HepG2 (cell line): Measurements from ENCODE around the gene DLX4. TPM values are rescaled to one million over a fixed set of nuclear protein-coding genes. Genes with fewer than 3 reads are reported as not detected.

Experiments used
- BORCS8-MEF2B ChIP-seq: sonication (generic); formaldehyde crosslinking; IDR thresholded peaks from 2 replicates; pipeline ENCODE4 v1.8.0; 2022; ENCODE audit warnings: mild to moderate bottlenecking, missing genetic modification reagents
- HDAC1 ChIP-seq: sonication (generic); formaldehyde crosslinking; IDR thresholded peaks from 2 replicates; pipeline ENCODE4 v1.5.1; 2020; ENCODE audit warnings: mild to moderate bottlenecking, missing genetic modification reagents
- HDAC2 ChIP-seq: sonication (generic); formaldehyde crosslinking; IDR thresholded peaks from 2 replicates; pipeline ENCODE4 v1.4.0; 2020; ENCODE audit warnings: missing genetic modification reagents
- IKZF5 ChIP-seq: IDR thresholded peaks from 2 replicates; pipeline ENCODE4 v1.6.1; 2018; ENCODE audit warnings: missing genetic modification reagents, mild to moderate bottlenecking, missing compliant biosample characterization
- PATZ1 ChIP-seq: sonication (generic); formaldehyde crosslinking; IDR thresholded peaks from 2 replicates; pipeline ENCODE4 v1.4.0; 2020; ENCODE audit warnings: missing genetic modification reagents
- SP5 ChIP-seq: IDR thresholded peaks from 2 replicates; pipeline ENCODE4 v1.6.1; 2016; ENCODE audit warnings: low read depth, borderline replicate concordance
- YEATS2 ChIP-seq: sonication (generic); formaldehyde crosslinking; IDR thresholded peaks from 2 replicates; pipeline ENCODE4 v1.4.0; 2020; ENCODE audit warnings: missing genetic modification reagents, borderline replicate concordance
- ZBTB44 ChIP-seq: sonication (generic); formaldehyde crosslinking; IDR thresholded peaks from 2 replicates; pipeline ENCODE4 v1.4.0; 2020; ENCODE audit warnings: missing genetic modification reagents
- ZNF160 ChIP-seq: sonication (generic); formaldehyde crosslinking; IDR thresholded peaks from 2 replicates; pipeline ENCODE4 v1.8.0; 2022; ENCODE audit warnings: mild to moderate bottlenecking, inconsistent platforms, missing genetic modification reagents
- ZNF264 ChIP-seq: sonication (generic); formaldehyde crosslinking; IDR thresholded peaks from 2 replicates; pipeline ENCODE4 v1.4.0; 2020; ENCODE audit warnings: missing genetic modification reagents
- polyA plus RNA-seq, 8 experiments: library from polyadenylated mRNA; depleted of rRNA in 3 of 8; stranded (reverse) in 7 of 8; unstranded in 1 of 8; fragments of >200 nt; fragmentation: Illumina TruSeq in 4 of 8; extraction: Trizol in 4 of 8; gene quantifications; 2 replicates each; pipeline versions ENCODE4 v1.2.1 to v1.2.3, GENCODE V29; 2011 to 2016; ENCODE audit warnings: low read depth in 4 of 8, missing spikeins in 1 of 8, mixed read lengths in 1 of 8; ENCODE audit not compliant: insufficient read depth in 1 of 8
- total RNA-seq, 5 experiments: library from RNA; depleted of rRNA; stranded (reverse); fragments of >200 nt; fragmentation: Illumina TruSeq; extraction: Trizol; gene quantifications; 2 replicates each; pipeline ENCODE4 v1.2.3, GENCODE V29; 2016; ENCODE audit warnings: low read depth in 1 of 5
- TF ChIP-seq, protein P1 (sequence below), 2 experiments: fragments of 450-650 bp in 1 of 2; sonication (generic) in 1 of 2; formaldehyde crosslinking in 1 of 2; IDR thresholded peaks; 2 replicates each; pipeline versions ENCODE4 v1.6.1 to v1.8.0; 2016 to 2022; ENCODE audit warnings: antibody characterized with exemption in 1 of 2, mild to moderate bottlenecking in 1 of 2, missing genetic modification reagents in 1 of 2
- TF ChIP-seq, protein P2 (sequence below): IDR thresholded peaks from 2 replicates; pipeline ENCODE4 v1.6.1; 2016

DLX4 gene
- total and polyA plus RNA-seq, 2 of the 13 experiments (the other 11 are each of a cell fraction or from before 2014, with no cell fraction given): 0.55 to 2.3 TPM

DNA sequence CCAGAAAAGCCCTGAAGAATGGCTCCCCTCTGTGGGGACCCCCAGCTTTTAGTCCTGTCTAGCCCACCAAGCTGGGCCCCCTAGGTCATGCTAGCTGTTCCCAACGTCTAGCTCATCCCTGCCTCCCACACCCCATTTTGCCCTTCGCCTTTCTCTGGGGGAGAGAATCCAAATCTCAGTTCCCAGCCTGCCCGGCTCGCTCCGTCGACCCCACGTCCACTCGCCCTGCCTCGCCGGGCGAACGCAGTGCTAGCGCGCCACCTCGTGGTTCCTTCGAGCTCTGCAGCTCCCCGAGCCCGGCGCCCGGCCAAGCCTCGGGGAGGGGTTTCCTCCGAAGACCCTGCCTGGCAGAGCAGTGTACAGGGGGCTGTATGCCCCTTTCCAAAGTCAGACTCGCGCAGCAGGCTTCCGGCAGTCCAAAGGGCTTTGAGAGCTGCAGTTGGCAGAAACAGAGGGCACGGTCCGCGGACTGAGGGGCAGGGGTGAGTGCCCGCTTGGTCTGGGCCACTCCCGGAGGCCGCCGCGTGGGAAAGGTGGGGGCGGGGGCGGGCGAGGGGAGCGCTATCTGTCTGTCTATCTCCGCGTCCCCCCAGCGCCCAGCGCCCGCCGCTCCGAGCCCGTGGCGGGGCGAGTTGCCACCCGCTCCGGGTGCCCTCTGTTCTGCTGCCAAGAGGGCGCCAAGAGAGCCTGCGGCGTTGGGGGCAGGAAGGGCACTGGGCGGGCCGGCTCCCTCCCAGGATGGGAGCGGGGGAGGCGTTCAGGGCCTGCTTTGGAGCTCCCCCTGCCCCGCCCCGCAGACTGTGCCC lies 27.7 kb downstream of the DLX4 start (continued):
- TF ChIP-seq, protein P1, sequence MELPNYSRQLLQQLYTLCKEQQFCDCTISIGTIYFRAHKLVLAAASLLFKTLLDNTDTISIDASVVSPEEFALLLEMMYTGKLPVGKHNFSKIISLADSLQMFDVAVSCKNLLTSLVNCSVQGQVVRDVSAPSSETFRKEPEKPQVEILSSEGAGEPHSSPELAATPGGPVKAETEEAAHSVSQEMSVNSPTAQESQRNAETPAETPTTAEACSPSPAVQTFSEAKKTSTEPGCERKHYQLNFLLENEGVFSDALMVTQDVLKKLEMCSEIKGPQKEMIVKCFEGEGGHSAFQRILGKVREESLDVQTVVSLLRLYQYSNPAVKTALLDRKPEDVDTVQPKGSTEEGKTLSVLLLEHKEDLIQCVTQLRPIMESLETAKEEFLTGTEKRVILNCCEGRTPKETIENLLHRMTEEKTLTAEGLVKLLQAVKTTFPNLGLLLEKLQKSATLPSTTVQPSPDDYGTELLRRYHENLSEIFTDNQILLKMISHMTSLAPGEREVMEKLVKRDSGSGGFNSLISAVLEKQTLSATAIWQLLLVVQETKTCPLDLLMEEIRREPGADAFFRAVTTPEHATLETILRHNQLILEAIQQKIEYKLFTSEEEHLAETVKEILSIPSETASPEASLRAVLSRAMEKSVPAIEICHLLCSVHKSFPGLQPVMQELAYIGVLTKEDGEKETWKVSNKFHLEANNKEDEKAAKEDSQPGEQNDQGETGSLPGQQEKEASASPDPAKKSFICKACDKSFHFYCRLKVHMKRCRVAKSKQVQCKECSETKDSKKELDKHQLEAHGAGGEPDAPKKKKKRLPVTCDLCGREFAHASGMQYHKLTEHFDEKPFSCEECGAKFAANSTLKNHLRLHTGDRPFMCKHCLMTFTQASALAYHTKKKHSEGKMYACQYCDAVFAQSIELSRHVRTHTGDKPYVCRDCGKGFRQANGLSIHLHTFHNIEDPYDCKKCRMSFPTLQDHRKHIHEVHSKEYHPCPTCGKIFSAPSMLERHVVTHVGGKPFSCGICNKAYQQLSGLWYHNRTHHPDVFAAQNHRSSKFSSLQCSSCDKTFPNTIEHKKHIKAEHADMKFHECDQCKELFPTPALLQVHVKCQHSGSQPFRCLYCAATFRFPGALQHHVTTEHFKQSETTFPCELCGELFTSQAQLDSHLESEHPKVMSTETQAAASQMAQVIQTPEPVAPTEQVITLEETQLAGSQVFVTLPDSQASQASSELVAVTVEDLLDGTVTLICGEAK (IDR thresholded peaks at IDR 0.05): no peak
- TF ChIP-seq, protein P1 (CRISPR knock-in tag; IDR thresholded peaks at IDR 0.05): no peak
- TF ChIP-seq BORCS8-MEF2B (CRISPR knock-in tag) (peak; percentile 81), ZNF264 (CRISPR knock-in tag) (no peak), IKZF5 (CRISPR knock-in tag) (0 out of 2 replicates have a peak, but pooled peaks have one; percentile 58), SP5 (CRISPR knock-in tag) (no peak), ZBTB44 (CRISPR knock-in tag) (peak; percentile 18; the same call in 1 of the 2 replicates), PATZ1 (CRISPR knock-in tag) (peak; percentile 61), ZNF160 (no peak), YEATS2 (no peak), HDAC1 (CRISPR knock-in tag) (0 out of 2 replicates have a peak, but pooled peaks have one; percentile 10), HDAC2 (CRISPR knock-in tag) (no peak)
- TF ChIP-seq, protein P2, sequence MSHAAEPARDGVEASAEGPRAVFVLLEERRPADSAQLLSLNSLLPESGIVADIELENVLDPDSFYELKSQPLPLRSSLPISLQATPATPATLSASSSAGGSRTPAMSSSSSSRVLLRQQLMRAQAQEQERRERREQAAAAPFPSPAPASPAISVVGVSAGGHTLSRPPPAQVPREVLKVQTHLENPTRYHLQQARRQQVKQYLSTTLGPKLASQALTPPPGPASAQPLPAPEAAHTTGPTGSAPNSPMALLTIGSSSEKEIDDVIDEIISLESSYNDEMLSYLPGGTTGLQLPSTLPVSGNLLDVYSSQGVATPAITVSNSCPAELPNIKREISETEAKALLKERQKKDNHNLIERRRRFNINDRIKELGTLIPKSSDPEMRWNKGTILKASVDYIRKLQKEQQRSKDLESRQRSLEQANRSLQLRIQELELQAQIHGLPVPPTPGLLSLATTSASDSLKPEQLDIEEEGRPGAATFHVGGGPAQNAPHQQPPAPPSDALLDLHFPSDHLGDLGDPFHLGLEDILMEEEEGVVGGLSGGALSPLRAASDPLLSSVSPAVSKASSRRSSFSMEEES (CRISPR knock-in tag): 0 out of 2 replicates have a peak, but pooled peaks have one; percentile 42
